HG02678 (cell line): Measurements from ENCODE around the gene PTPRN2.
"Not testable (repeated sequence)": the region's sequence is repeated elsewhere in the genome, so short reads cannot be mapped to it uniquely, and the experiment has no call there.

ENCODE experiments used
- ATAC-seq: cut with Tn5 transposase; IDR thresholded peaks from one replicate; pipeline ENCODE4 v1.9.1; 2021; ENCODE audit warnings: mild to moderate bottlenecking, moderate library complexity; ENCODE audit not compliant: unreplicated experiment

Gene PTPRN2

DNA sequence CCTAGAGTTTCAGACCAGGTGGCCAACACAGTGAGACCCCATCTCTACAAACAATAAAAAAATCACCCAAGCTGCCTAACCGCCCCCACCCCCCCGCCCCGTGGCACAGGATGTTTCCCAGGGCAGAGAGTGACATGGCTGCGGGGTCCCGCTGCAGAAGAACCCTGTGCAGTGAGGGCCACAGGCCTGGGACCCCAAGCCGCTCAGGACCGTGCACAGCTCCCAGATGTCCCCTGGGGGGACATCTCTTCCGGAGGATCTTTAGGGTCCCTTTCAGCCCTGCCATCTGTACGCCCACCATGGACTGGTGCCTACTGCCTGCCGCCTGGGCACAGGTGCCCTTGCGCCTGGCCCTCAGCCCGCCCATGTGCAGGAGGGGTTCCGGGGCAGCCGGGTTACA is 877.2 kb downstream of the PTPRN2 start:
- no peak for ATAC-seq

GRCh38 chr7:157709531-157710251 is 877.9 kb downstream of the PTPRN2 start:
- no peak for ATAC-seq

DNA sequence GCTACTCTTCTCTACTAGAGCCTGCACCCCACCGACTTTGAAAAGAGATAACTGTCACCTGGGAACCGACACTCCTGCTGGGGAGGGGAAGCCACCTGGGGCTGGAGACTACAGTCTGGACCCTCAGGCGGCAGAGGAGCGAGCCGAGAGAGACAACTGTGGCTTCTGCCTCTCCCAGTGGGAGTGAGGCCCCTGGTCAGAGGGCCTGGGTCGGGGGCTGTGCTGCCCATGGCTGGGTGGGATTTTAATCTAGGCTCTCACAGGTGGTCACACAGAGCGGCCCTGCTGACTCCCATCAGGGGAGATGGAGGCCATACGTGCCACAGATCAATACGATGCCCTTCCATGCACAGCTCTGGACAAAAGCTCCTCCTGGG is 878.7 kb downstream of the PTPRN2 start:
- ATAC-seq: no peak

GRCh38 chr7:157707983-157708918 is 879.4 kb downstream of the PTPRN2 start:
- ATAC-seq: no peak

- ATAC-seq: no peak
Observed at GRCh38 chr7:157704365-157704764, 883.3 kb downstream of the PTPRN2 start.

- ATAC-seq: no peak
Observed at GRCh38 chr7:157703534-157704195, 884.0 kb downstream of the PTPRN2 start.

DNA sequence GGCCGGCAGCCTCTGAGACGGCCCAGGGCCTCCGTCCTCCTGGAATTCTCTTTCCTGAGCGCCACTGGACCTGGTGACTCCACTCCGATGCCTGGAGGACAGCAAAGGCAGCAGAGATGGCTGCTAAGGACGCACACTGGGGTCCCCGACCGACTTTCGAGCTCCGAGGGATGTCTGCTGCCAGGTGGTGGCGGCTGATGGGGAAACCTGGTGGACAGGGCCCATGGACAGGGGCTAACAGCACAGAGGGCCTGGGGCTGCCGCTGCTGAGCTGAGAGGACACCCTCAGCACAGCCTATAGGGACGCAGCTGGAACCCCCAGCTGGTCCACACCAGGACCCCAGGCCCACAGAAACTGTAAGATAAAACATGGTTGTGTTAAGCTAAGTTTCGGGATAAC is 884.5 kb downstream of the PTPRN2 start:
- no peak for ATAC-seq

- no peak for ATAC-seq
Observed at GRCh38 chr7:157702311-157703023, 885.2 kb downstream of the PTPRN2 start.

DNA sequence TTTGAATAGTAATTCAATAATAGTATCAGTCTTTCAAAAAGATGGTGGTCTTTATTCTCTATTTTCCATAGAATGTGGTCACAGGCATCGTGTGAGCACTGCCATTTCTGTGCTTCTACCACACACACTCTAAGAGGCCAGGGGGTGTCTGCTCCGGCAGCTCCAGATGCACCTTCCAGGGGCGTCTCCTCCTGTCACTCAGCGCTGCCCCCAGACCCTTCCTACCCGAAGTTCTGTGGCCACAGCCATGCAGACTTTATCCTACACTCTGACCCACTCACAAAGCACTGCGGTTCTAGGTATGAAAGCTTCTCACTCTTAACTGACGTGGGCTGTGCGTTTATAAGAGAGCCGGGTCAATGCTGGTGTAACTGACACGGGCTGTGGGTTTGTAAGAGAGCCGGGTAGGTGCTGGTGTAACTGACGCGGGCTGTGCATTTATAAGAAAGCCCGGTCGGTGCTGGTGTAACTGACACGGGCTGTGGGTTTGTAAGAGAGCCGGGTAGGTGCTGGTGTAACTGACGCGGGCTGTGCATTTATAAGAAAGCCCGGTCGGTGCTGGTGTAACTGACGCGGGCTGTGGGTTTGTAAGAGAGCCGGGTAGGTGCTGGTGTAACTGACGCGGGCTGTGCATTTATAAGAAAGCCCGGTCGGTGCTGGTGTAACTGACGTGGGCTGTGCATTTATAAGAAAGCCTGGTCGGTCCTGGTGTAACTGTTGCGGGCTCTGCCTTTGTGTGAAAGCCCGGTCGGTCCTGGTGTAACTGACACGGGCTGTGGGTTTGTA is 886.0 kb downstream of the PTPRN2 start:
- not testable (repeated sequence) for ATAC-seq

GRCh38 chr7:157700231-157701005 is 887.2 kb downstream of the PTPRN2 start:
- no peak for ATAC-seq

DNA sequence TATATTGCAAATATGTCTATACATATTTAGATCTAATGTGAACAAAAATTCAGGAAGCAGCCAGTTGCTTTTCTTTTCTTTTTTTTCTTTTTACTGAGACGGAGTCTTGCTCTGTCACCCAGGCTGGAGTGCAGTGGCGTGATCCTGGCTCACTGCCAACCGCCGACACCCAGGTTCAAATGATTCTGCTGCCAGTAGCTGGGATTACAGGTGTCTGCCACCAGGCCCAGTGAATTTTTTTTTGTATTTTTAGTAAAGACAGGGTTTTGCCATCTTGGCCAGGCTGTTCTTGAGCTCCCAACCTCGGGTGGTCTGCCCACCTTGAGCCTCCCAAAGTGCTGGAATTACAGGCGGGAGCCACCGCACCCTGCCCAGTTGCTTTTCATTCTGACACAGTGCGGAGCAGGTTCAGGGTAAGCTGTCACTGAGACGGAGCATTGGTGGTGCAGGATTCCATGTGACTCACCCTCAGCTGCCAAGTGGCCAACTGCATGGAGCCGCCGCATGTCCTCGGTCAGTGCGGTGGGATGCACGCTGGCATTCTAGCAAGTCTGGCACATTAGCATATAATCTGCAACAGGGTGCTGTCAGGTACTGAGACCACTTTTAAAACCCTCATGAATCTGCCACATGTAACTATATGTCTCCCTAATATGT is 888.1 kb downstream of the PTPRN2 start:
- no peak for ATAC-seq

- not testable (repeated sequence) for ATAC-seq
Observed at GRCh38 chr7:157697287-157697686, 890.3 kb downstream of the PTPRN2 start.

DNA sequence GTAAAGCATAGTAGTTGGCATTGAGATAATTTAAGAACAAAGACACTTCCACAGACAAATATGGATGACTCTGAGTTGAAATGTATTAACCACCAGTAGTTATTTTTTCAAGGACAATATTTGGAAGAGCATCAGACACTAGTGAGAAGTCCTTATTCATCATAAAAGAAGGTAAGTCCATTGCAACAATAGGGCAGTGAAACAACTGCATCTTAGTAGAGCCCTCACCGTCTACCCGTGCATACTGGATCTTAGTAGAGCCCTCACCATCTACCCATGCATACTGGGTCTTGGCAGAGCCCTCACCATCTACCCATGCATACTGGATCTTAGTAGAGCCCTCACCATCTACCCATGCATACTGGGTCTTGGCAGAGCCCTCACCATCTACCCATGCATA is 892.0 kb downstream of the PTPRN2 start:
- not testable (repeated sequence) for ATAC-seq

GRCh38 chr7:157694376-157694665 is 893.3 kb downstream of the PTPRN2 start:
- no peak for ATAC-seq

DNA sequence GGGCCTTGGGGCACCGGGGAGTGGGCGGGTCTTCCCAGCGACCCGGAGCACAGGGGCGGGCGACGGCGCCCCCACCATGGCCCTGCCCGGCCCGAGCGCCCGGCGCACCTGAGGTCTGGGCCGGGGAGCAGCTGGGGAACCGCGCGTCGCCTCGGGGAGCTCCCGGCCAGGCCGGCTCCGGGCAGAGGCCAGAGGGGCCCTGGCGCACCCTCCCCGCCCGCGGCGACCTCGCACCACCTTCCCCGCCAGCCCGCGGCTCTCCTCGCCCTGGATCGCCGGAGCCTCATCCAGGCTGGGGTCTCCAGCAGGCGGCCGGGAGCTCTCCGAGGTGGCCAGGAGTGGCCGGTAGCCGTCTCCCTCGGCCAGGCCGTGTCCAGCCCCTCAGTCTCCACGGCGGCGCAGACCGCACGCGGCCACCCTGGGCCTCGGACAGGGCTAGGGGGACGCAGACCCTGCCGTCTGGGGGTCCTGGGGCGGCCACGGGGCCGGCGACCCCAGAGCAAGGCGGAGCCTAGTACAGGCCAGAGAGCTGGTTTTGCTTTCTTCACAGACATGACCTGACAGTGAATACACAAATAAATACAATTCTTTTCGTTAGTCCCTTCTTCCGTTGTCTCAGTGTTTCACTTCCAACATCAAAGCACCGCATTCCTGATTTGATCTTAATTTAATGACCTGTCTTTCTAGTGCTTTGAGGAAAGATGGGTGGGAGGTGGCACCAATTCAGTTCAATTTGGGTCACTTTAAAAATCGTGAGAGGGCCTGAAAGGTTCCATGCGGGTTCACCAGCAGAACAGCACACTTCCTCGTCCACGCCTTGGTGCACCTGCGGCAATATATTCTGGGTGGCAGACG is 893.9 kb downstream of the PTPRN2 start:
- no peak for ATAC-seq

GRCh38 chr7:157693071-157693520 is 894.5 kb downstream of the PTPRN2 start:
- ATAC-seq: no peak

GRCh38 chr7:157692460-157693011 is 895.1 kb downstream of the PTPRN2 start:
- no peak for ATAC-seq
